ENCODE data around the gene BUD31. TPM values are rescaled to one million over a fixed set of nuclear protein-coding genes. Genes with fewer than 3 reads are reported as not detected.

BUD31 gene
- total and polyA plus RNA-seq, 2 of the 8 experiments (the other 6 are each of a cell fraction or from before 2014, with no cell fraction given), result 46.7 to 114 TPM

- no peak for TF ChIP-seq HDAC2 (IDR thresholded peaks at IDR 0.05; ENCODE audit: borderline replicate concordance in 1 of 2, low read depth in 2 of 2, low read length in 2 of 2)
- no peak for TF ChIP-seq CBX5 (IDR thresholded peaks at IDR 0.05; ENCODE audit: low read depth, low read length)
- TF ChIP-seq SUZ12 (IDR thresholded peaks at IDR 0.05; ENCODE audit: low read length), result no peak
Measured at GRCh38 chr7:99396418-99397296, 12.1 kb upstream of the BUD31 start (continued).
